ENCODE results near the gene LRMDA.
"Not testable (repeated sequence)": the region's sequence is repeated elsewhere in the genome, so short reads cannot be mapped to it uniquely, and the experiment has no call there.

LRMDA gene

DNA sequence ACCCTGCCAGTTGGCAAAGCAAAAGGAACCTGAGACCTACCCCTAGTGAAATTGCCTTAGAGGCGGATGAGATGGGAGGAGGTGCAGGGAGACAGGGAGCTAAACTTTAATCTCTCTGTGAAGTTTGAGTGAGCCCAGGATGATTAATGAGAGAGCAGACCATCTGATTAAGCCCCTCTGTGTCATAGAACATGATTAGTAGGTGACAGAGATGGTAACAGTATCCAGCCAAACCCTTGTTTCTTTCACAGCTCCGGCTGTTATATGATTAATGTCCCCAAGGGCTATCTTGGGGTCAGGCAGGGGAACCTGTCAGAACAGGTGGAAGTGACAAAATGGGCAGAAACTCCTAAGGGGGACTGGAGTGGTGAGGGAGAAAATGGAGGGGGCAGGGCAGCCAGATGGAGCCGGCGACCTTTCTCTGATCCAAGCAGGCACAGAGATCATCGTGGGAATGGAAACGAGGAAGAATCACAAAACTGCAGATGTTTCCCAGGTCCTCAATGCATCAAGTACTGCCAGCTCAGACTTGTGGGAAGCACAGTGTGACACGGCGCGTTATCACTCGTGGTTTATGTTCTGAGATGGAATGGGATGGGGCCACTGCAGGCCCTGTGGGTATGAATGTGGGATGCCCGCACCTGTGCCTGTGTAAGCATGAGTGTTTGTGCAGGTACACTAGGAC lies 684.2 kb downstream of the LRMDA start:
- DNase-seq = no peak

DNA sequence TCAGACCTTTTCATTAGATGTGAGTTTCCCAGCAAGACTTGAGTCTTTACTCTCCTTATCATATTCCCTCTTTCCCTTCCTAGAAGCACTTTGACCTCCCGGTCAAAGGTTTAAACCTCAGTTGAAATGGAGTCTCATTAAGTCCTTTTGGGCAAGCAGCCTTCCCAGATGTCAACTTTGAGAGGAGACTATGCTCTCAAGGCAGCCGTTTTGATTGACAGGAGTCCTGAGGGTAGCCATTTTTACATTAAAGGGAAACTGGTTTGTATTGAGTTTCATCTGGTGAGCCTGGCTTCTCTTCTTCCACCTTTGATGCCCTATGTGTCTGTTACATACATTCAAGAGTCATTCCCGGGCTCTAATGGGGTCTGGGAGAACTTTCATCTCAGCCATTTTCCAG lies 685.1 kb downstream of the LRMDA start:
- no peak for DNase-seq

DNA sequence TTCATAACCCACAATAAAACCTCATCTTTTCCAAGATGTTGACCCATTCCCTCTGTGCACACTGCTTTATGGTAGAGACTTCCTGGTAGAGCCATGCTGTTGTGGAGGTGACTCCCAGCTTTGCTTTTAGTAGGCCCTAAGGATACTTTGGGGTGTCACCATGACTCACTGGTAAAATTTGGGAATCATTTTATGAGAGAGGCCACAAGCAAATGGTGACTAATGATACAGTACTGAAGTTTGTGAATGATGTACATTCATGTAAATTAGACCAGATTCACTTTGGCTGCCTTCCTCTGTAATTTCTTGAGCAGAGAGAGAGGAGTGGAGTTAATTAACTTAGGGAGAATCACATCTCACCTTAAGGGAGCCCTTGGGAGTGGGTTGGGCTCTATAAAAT lies 686.5 kb downstream of the LRMDA start:
- DNase-seq = no peak

DNA sequence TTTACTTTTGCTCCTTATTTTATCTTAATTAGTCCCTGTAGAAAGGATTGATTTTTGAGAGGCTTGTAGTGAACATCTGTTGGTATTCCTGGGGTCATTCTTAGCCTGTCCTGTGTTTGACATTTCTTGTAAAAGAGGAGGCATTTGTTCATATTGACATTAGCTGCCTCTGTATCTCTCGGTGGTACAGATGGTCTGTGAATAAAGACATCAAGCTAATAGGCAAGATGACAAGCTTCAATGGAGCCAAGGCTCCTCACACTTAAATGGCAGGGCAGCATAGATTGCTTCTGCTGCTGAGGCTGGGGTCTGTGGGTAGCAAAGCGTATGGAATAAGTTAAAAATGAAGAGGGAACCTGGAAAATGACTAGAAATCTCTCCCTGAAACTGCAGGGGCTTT lies 687.6 kb downstream of the LRMDA start:
- no peak for DNase-seq

DNA sequence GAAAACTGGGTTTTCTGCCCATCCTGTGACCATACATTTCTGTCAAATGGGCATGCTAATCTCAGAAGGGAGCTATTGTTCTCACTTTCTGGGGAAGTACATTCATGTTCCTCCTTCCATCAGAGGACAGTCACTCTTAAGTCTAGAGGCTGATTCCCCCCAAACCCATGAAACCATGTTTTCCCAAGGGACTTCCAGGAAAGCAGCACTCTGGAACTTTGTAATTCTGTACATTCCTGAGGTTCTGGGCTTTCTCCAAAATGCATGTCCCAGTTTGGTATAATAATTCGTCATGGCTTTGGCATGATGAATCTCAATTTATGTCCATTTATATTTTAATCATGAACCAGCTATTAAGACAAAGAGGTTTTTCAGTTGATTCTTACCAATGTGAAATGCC lies 688.1 kb downstream of the LRMDA start:
- no peak for DNase-seq

DNA sequence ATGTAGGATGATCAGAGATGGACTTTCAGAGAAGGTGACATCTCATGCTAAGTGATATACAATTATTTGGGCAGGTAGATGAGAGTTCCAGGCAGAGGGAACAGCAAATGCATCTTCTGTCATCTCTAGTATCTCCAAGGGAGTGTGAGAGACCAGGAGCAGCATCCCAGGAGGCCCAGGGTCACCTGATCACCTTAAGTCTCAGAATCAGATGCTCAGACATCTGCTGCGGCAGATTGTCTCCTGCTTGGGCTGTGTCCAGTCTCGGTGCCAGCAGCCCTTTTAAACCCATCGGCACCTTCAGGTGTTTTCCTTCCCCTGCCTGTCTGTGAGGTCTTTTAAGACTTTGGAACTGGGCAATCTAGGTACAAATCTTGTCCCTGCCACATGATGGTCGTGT lies 690.6 kb downstream of the LRMDA start:
- no peak for DNase-seq

DNA sequence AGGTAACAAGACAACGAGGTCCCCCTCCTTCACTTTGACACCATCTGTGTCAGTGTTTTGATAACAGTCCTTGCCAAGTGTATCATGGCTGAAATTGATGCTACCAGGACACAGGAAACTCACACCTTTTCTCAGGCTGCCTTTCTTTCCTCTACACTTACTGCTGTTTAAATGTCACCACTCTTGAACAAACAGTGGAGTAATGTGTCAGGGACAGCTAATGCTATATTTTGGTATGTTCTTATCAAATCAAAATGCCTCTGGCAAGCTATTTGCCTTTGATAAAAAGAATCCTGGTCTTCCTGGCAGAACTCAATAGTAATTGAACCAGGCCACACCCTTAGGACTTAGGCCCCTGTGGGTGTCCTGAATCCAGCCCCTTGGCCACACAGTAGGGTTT lies 692.9 kb downstream of the LRMDA start:
- no peak for DNase-seq

DNA sequence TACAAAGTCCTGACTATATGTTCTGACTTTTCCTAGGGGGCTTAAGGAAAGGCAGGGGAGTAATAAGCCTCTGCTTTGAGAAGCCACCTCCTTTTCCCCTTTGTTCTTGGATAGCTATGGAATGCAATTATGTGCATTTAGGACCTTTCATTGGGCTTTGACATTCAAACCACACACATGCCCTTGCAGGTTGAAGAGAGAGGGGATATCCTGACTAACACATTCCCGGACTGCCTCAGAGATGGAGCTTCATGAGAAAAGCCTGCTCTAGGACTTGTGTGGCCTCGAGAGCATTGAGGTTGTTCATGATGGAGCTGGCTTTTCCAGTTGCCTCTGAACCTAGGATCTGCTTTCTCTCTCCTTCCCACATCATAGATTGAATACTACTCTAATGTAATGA lies 694.5 kb downstream of the LRMDA start:
- no peak for DNase-seq

DNA sequence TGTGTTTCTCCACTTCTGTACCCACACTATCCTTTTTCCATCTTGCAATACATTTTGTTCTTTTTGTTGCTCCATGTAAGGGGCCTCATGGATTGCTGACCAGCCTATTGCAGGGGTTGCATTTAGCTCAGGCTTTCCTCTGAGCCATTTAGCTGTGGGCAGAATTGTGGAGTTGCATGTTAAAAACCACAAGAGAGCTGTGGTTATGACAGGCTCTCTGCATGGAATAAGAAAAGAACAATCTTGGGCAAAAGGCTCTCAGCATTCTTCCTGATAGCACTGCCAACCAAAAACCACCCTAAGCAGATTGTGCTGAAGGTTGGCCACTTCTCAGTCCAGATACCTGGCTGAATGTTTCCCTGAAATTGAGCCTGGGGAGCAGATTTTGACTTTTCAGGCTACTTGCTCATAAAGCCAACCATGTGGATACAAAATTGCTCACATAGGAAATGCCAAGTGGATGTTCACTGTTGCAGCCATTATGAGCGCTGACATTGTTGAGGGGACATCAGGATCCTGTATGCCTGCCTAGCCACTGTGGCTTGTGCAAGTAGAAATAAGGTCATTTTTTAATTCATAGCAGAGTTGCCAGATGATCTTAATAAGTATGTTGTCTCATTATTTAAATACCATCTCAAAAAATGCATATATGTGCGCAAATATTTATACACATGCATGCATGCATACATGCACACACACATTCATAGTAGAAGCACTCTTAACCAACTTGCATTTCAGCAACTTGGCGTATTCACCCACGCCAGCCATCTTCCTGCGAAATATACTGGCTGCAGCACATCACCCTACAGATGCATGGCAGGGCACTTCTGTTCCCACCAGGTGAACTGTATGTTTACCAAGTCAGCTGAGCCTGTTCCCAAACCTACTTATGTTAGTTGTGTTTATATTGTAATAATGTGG lies 695.4 kb downstream of the LRMDA start:
- DNase-seq = no peak

DNA sequence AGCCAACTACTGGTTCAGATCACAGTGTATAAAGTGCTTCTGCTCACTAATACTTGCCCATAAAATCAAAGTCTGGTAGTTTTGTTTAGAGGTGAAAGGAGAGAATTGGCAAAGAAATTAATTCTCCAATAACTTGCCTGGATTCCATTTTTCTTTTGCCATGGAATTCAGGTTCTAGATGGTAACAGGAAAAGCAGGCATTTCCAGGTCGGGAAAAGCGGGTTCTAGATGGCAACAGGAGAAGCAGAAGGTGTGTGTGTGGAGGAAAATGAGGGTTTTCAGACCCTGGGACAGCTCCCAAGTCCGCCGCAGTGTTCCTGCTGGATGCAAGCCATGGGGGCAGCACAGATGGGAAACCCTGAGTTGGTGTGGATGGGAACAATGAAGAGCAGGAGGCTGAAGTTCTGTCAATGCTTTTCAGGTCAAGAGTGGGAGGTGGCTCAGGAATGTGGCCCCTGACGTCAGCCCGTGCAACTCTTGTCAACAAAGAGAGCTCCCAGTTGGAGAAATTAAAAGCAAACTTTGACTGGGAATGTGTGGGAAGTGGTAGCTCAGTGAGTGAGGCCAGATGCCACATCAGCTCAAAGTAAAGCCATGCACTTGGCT lies 696.7 kb downstream of the LRMDA start:
- DNase-seq = no peak

DNA sequence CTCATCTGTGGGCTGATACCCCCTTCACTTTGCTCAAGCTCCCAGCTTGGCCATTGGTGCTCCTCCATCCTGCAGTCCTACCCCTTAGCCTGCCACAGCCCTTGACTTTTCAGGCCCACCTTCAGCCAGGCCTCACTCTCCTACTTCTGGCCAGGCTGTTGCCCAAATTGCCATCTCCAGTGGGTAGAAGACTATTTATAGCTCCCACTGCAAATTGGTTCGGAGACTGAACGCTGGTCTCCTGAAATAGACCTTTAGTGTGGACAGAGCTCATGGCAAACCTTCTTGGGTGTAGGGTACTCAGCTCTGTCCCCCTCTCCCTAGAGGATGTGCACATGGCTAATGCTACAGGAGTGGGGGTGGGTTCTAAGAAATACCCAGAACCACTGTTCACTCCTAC lies 697.8 kb downstream of the LRMDA start:
- no peak for DNase-seq

DNA sequence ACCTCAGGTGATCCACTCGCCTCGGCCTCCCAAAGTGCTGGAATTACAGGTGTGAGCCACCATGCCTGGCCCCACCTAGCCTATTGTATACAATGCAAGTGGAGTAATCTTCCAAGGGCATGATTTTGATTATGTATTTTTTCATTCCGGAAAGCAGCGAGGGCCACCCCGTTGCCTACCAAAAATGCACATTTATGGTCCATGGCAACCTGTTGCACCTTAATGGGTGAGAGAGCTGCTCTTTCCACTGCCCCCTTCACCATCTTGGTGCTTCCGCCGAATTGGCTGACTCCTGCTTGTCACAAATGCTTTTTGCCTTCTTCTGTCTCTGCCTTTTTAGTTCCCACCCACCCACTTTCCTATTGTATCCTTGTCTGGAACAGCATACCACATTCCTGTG lies 699.5 kb downstream of the LRMDA start:
- no peak for DNase-seq

DNA sequence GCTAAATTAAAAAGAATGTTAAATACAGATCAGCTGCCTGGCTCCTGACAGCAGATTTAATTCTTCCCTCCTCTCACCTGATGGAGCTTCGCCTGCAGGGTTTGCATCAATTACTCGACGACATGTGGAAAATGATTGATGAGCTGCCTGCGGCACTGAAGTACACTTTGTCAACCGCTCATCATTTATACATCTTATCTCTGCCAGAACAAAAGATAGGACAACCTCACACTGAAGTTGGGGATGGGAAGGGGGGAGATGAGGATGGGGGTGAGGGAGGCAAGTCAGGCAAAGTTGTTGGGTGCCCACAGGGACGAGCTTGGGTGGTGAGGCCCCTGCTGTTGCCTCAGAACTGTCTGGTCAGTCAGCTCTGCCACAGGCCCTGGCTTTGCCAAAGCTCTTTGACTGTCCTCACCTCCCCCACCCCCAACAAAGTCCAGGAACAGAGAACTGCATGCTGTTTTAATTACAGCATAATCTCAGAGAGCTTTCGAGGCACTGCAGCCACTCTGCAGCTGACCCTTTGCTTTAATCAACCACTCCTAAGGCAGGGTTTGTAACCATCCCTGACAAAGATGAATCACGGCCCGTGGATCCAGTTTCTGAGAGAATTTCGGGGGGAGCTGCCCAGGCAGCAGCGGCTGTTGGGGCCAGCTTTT lies 702.3 kb downstream of the LRMDA start:
- DNase-seq = no peak

DNA sequence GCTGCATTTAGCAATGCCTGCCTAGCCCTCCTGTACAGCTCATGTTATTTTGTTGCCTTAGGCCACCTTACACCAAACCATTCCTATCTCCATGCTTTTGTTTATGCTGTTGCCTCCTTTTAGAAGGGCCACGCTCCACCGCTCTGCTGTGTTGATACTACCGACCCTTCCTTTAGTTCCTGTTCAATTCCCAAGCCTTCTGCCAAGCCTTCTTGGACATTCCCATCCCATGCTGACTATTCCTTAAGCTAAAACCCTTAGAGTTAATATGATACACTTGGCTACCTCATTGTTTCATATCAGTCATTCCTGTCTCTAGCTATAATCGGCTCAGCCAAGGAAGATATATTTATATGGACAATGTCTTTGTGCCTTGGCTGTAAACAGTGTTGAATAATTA lies 705.5 kb downstream of the LRMDA start:
- DNase-seq = no peak

DNA sequence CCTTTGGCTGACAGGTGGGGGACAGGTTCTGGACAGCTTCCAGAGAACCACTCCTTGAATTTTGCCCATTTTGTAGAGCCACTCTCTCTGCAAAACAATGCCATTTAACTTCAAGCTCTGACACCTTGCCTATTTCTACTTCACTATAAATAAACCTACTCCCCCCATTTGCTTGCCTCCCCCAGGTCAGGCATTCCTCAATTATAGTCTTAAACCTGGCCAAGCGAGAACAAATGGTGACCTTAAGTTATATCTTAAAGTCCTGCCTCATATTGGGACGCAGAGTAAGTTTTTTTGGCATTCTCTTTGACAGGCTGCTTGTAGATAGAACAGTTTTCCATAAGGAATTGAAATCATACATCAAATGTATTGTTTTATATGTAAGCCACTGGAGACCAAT lies 706.9 kb downstream of the LRMDA start:
- DNase-seq = no peak

DNA sequence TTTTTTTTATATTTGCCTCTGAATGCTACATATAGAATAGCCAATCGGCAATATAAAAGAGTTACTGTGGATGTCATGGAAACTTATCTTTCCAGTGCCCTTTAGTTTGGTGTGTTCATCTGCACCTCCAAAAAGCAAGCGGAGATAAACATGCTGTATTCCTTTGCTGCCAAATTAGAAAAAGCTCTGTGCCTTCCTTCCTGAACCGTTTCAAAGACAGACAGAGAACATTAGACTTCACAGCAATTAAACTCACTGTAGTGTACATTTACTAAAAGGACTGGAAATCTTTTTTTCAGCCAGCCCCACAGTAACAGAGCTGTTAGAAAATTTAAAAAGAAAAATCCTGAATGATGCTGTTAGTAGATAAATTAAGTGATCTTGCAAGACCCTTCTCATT lies 707.5 kb downstream of the LRMDA start:
- no peak for DNase-seq

DNA sequence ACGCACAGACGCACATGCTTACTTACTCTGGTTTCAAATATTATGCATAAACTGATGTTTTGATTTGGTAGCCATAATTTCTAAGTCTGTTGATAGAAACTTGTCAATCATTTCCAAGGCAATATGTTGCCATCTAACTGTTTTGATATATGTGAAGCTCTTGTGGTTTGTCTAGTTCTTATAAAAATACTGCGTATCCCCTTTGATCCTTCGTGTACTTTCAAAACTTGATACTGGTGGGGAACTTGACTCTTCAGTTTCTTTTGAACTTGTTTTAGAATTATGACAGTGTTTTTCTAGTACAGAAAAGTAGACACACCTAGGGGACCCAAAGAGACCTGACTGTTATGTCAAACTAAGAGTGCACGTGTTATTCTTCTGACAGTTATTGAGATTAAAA lies 708.0 kb downstream of the LRMDA start:
- DNase-seq = no peak

DNA sequence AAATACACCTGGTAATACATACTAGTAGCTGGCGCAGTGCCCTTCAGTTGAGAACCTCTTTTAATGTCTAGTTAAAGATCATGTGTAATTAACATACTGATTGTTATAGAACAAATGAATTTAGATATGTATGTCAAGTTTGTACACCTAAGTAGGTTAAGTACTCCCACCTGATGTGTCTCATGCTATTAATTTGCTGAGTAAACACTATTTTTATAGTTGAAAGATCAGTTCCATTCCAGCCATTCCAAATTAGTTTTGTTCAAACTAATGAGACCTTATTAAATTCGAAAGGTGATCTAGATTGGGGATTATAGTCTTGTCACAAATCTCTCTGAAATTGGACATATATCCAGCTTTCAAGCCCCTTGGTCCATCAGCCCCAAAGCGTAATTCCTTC lies 710.0 kb downstream of the LRMDA start:
- no peak for DNase-seq

DNA sequence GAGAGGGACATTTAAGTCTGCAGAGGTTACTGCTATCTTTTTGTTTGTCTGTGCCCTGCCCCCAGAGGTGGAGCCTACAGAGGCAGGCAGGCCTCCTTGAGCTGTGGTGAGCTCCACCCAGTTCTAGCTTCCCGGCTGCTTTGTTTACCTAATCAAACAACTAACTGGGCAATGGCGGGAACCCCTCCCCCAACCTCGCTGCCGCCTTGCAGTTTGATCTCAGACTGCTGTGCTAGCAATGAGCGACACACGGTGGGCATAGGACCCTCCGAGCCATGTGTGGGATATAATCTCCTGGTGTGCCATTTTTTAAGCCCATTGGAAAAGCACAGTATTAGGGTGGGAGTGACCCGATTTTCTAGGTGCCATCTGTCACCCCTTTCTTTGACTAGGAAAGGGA lies 716.8 kb downstream of the LRMDA start:
- DNase-seq = not testable (repeated sequence)

DNA sequence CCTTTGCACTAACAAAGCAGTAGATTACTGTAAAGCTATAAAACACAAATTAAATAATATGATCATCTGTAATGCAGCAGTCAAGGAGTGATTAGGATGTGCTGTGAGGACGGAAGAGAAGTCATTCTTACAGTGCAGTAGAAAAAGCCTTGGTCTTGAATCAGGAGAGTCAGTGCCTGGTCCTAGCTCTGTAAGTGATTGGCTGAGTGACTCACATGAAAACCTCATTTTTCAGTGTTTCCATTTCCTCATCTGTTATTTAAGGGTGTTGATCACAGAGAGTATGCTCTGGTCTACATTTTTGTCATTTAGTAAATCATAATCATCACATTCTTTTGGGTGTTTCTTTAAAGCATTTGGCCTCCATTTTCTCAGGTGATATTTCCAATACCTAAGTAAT lies 717.8 kb downstream of the LRMDA start:
- DNase-seq = no peak

DNA sequence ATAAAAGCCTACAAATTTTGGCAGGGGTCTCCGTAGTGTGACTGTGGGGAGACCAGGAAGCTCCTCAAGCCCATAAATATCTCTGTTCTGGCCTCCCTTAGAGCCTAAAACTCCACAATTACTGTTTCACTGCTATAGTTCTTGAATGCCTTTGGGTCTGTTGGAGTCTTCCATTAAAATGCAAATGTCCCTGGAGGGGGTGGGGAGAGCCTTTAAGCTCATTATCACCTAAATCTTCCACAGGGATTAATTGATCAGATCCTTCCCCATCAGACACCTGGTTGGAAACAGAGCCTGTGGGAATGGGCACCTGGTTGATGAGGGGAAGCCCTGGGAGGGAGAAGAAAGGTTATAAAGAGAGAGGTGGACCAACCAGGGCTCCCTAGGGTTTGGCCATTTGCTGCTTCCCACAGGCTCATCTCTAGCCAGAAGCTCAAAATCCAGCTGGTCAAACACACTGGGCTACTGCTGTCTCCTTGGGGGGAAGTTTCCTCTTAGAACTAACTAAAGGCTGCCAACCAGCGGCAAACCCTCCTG lies 718.2 kb downstream of the LRMDA start:
- DNase-seq = no peak

DNA sequence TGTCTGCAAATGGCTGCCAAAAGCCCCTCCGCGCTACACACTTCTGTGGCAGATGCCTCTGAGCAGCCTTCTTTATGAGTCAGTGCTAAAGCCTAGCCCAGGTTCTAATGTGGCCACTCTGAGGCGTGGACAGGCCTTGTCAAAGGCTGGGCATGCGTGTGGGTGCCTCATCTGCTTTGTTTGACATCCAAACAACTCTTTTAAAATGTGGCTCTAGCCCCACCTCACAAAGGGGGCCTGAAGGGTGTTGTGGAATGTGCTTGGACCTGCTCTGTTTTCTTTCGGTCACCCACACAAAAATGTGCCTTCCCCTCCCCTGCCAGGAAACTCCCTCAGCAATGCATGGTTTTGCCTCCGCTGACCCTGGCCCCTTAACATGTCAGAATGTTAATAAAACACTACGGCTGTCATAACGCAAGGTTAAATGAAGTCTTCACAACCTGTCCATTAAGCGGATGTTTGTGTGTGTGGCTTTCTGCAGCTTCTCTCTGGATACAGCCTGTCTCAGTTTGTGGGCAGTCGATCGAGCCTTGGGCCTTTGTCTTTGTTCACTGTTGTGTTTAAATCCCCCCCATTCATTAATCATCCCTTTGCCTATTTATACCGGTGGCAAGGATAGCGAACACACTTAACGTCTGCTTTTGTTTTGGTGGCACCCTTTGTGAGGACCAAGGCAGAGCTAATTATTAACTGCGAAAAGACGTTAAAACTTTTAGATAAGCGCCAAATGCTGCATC lies 718.9 kb downstream of the LRMDA start:
- DNase-seq = no peak

DNA sequence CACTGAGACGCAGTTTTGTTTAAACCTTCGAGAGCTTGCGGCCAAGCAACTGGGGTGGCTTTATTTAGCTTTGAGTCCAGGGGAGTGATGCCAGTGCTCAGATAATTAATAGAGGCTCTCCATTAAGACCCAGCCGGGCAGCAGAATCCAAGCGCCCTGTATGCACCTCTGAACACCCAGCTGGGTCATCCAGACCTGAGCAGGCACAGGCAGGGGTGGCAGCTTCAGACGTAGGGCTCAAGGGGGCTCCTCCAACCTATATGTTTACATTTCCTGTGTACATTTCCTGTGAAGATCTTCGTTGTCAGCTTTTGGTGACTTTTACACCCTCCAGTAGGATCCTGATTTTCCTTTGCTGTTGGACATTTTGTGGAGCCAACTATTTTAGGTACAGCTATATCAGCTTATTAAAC lies 719.5 kb downstream of the LRMDA start:
- no peak for DNase-seq
